ENCODE results near the gene ALKBH8.
"Not testable (repeated sequence)": the region's sequence is repeated elsewhere in the genome, so short reads cannot be mapped to it uniquely, and the experiment has no call there.

Gene ALKBH8

DNA sequence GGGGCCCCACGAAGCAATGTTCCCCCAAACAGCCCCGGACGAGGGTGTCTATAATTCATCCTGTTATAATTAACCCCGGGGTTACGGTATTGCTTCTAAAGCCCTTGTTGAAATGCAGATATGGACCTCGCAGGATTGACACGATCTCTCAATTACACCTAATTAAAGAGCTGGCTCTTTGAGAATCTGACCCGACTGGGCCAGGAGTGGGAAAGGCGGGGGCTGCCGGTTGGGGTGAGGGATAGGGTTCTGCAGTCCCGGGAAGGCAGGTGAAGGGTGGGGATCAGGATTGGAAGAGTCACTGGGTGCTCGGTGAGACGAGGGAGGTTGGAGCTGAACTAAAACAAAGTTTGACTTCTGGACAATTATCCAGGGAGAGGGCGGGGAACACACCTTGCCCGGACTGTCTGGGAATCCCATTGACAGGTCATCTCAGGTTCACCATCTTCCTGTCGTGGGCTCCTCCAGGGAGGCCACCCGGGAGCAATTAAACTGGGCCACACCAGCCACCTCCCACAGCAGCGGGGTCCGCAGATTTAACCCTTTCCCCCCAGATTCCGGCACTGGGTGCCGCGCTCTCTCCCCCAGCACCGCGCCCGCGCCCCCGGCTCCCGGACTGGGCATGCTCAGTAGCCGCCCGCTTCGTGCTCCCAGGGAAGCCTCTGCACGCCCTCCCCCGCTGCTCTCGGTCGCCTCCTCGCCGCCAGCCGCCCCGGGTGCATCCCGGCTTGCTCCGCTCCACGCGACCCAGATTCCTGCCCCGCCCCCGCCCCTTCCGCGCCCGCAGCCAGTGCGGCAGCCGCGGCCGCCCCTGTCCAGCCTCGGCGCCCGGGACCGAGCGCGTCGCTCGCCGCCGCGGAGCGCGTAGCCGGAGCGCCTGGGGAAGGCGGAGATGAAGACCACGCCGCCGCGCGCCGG lies 25.2 kb upstream of the ALKBH8 start, which contains the start of gene ELMOD1:
TSS of gene ELMOD1 (plus strand) at position 688 of the 918 bp plus-strand sequence. CDS start 27,043 bp downstream, outside the sequence.
- Mint-ChIP-seq H3K4me1 (ENCODE audit: low read depth) (peaks cover 28% of the 10 kb centered on the region), H3K9me3 (peaks cover 3% of the 10 kb centered on the region), H3K27ac (peak within 1 kb of the TSS; percentile 44), H3K36me3 (ENCODE audit: low read depth) (no peaks in the 10 kb centered on the region), H3K4me3 (peak within 1 kb of the TSS; percentile 81), H3K27me3 (peaks cover 93% of the 10 kb centered on the region)
- DNase-seq: peak; percentile 40

DNA sequence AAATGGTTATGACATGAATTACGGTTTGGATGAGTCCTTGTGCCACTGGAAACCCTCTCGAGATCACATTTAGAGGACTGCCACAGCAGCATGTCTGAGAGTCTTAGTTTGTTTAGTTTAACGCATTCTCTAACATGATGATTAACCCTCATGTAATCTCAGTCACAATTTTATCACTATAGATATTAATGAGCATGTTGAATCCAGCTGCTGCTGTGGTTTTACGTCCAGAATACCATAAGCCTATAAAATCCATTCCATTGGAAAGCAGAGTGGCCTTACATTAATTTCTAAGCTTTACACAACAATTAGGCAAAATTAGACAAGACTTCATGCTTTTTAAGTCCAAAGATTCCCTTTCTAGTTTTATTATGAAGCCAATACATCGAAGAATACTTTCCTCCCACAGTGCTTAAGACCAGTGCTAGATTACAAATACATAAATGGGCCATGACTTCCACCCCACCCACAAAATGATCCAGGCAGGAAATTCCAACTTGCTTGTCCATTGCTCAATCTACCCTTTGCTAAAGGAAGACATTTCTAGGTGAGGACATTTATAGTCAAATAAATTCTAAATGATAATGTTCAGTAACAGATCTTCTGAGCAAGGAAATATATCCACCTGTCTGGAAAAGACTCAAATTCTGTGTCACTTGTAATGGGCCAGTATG lies 21.9 kb upstream of the ALKBH8 start:
- no peak for DNase-seq
- no peaks in the 10 kb centered on the region for H3K36me3 Mint-ChIP-seq (ENCODE audit: low read depth)
- no peak overlapping the region for H3K4me3 Mint-ChIP-seq
- peaks cover 3% of the 10 kb centered on the region for H3K9me3 Mint-ChIP-seq
- H3K27ac Mint-ChIP-seq: no peak overlapping the region
- peaks cover 24% of the 10 kb centered on the region for H3K4me1 Mint-ChIP-seq (ENCODE audit: low read depth)
- H3K27me3 Mint-ChIP-seq: peaks cover 79% of the 10 kb centered on the region

GRCh38 chr11:107583629-107584195 lies 18.2 kb upstream of the ALKBH8 start:
- H3K4me3 Mint-ChIP-seq: no peak overlapping the region
- DNase-seq: no peak
- peaks cover 4% of the 10 kb centered on the region for H3K9me3 Mint-ChIP-seq
- H3K27ac Mint-ChIP-seq: no peak overlapping the region
- H3K27me3 Mint-ChIP-seq: peaks cover 53% of the 10 kb centered on the region
- H3K4me1 Mint-ChIP-seq (ENCODE audit: low read depth): peaks cover 3% of the 10 kb centered on the region
- H3K36me3 Mint-ChIP-seq (ENCODE audit: low read depth): no peaks in the 10 kb centered on the region

DNA sequence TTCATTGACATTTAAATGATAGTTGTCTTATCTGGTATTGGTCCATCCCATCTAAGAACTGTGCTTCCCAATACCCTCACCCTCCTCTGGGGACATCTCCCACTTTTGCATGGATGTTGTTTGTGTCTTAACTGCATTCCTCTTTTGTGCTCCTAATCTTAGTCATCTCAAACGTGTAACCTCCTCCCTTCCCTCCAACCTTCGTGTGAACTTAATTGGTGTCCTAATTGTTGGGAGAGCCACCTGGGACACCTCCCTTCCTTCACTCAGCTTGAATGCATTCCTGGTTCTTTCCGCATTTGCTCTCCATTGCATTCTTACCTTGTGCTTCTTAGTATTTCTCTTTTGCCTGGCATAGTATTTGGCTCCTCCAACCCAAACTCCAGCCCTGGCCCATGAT lies 15.6 kb upstream of the ALKBH8 start:
- H3K27ac Mint-ChIP-seq: no peak overlapping the region
- peaks cover 4% of the 10 kb centered on the region for H3K9me3 Mint-ChIP-seq
- H3K4me1 Mint-ChIP-seq (ENCODE audit: low read depth): peaks cover 3% of the 10 kb centered on the region
- H3K27me3 Mint-ChIP-seq: peaks cover 27% of the 10 kb centered on the region
- no peak for DNase-seq
- no peaks in the 10 kb centered on the region for H3K36me3 Mint-ChIP-seq (ENCODE audit: low read depth)
- no peak overlapping the region for H3K4me3 Mint-ChIP-seq

- not testable (repeated sequence) for H3K4me3 Mint-ChIP-seq; H3K27ac Mint-ChIP-seq; H3K36me3 Mint-ChIP-seq (ENCODE audit: low read depth); H3K4me1 Mint-ChIP-seq (ENCODE audit: low read depth); DNase-seq; H3K9me3 Mint-ChIP-seq
- peaks cover 18% of the 10 kb centered on the region for H3K27me3 Mint-ChIP-seq
Observed at GRCh38 chr11:107579169-107579568, 13.6 kb upstream of the ALKBH8 start.

GRCh38 chr11:107577346-107577711 lies 11.8 kb upstream of the ALKBH8 start:
- H3K27ac Mint-ChIP-seq: no peak overlapping the region
- no peaks in the 10 kb centered on the region for H3K36me3 Mint-ChIP-seq (ENCODE audit: low read depth)
- peaks cover 4% of the 10 kb centered on the region for H3K9me3 Mint-ChIP-seq
- H3K4me3 Mint-ChIP-seq: no peak overlapping the region
- no peaks in the 10 kb centered on the region for H3K4me1 Mint-ChIP-seq (ENCODE audit: low read depth)
- no peak for DNase-seq
- H3K27me3 Mint-ChIP-seq: peaks cover 10% of the 10 kb centered on the region

- H3K36me3 Mint-ChIP-seq (ENCODE audit: low read depth); H3K4me3 Mint-ChIP-seq; H3K27ac Mint-ChIP-seq; H3K9me3 Mint-ChIP-seq; H3K27me3 Mint-ChIP-seq; H3K4me1 Mint-ChIP-seq (ENCODE audit: low read depth): not testable (repeated sequence)
- DNase-seq: peak; percentile 62
Observed at GRCh38 chr11:107576497-107577345, 11.2 kb upstream of the ALKBH8 start.

DNA sequence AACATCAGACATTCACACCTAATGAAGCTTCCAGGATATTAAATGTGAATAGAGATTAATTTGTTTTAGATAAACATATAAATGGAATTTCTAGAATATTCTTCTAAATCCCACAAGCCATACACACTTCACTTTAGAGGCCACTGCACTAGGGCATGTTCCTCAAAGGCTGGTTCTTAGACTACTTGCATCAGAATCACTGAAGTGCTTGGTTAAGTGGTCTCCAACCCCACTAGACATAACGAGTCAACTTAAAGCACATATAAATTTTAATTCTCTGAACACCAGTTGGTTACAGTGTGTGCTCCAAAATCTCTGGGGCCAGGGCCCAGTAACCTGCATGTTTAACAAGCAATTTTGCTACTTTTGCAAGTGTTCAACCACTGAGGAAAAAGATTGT lies 7.9 kb upstream of the ALKBH8 start:
- no peaks in the 10 kb centered on the region for H3K9me3 Mint-ChIP-seq
- no peaks in the 10 kb centered on the region for H3K36me3 Mint-ChIP-seq (ENCODE audit: low read depth)
- no peak for DNase-seq
- H3K27ac Mint-ChIP-seq: no peak overlapping the region
- no peak overlapping the region for H3K4me3 Mint-ChIP-seq
- peaks cover 2% of the 10 kb centered on the region for H3K27me3 Mint-ChIP-seq
- H3K4me1 Mint-ChIP-seq (ENCODE audit: low read depth): no peaks in the 10 kb centered on the region

DNA sequence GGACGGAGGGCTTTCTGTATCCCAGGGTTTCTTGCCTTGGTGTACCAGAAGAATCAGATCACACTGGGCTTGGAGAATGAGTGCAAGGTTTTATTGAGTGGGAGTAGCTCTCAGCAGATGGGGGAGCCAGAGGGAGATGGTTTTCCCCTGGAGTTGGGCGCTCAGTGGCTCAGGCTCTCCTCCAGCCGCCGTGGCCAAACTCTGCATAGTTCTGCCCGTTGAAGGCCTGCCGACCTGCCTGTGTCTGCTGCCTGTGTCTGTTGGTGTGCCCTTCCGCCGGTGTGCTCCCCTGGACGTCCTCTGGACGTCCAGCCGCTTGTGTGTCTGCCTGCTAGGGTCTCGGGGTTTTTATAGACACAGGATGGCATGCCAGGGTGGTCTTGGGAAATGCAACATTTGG lies 4.5 kb upstream of the ALKBH8 start:
- H3K27ac Mint-ChIP-seq: no peak overlapping the region
- H3K4me1 Mint-ChIP-seq (ENCODE audit: low read depth): peaks cover 22% of the 10 kb centered on the region
- no peaks in the 10 kb centered on the region for H3K9me3 Mint-ChIP-seq

GRCh38 chr11:107567739-107568335 lies 2.3 kb upstream of the ALKBH8 start:
- Mint-ChIP-seq H3K4me3 (no peak overlapping the region), H3K27me3 (no peaks in the 10 kb centered on the region), H3K4me1 (ENCODE audit: low read depth) (peaks cover 41% of the 10 kb centered on the region), H3K9me3 (no peaks in the 10 kb centered on the region), H3K27ac (no peak overlapping the region), H3K36me3 (ENCODE audit: low read depth) (peaks cover 11% of the 10 kb centered on the region)
- no peak for DNase-seq

More for the DNA sequence above, 4.5 kb upstream of the ALKBH8 start:
- Mint-ChIP-seq H3K36me3 (ENCODE audit: low read depth) (peaks cover 8% of the 10 kb centered on the region), H3K4me3 (no peak overlapping the region), H3K27me3 (no peaks in the 10 kb centered on the region)
- DNase-seq: no peak

GRCh38 chr11:107566569-107566968 lies 1.0 kb upstream of the ALKBH8 start:
- no peaks in the 10 kb centered on the region for H3K27me3 Mint-ChIP-seq

DNA sequence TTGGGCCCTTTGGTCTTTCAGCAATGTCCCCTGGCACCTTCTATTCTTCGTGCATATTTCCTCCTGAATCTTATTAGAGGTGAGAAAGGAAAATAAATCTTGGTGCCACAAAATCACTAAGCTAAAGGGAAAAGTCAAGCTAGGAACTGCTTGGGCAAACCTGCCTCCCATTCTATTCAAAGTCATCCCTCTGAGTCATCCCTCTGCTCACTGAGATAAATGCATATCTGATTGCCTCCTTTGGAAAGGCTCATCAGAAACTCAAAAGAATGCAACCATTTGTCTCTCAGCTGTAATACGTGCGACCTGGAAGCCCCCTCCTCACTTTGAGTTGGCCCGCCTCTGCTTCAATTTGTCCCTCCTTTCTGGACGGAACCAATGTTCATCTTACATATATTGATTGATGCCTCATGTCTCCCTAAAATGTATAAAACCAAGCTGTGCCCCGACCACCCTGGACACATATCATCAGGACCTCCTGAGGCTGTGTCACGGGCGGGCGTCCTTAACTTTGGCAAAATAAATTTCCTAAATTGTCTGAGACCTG lies 493 bp upstream of the ALKBH8 start:
- Mint-ChIP-seq H3K36me3 (ENCODE audit: low read depth) (peaks cover 21% of the 10 kb centered on the region), H3K27ac (peak overlapping the region; percentile 97), H3K4me3 (peak overlapping the region; percentile 94), H3K4me1 (ENCODE audit: low read depth) (peaks cover 60% of the 10 kb centered on the region)
- H3K9me3 Mint-ChIP-seq, H3K27me3 Mint-ChIP-seq, DNase-seq: not testable (repeated sequence)

More at GRCh38 chr11:107566569-107566968, 1.0 kb upstream of the ALKBH8 start:
- H3K4me1 Mint-ChIP-seq (ENCODE audit: low read depth): peaks cover 54% of the 10 kb centered on the region
- peak overlapping the region; percentile 97 for H3K27ac Mint-ChIP-seq
- no peaks in the 10 kb centered on the region for H3K9me3 Mint-ChIP-seq
- peak overlapping the region; percentile 94 for H3K4me3 Mint-ChIP-seq
- DNase-seq: no peak
- H3K36me3 Mint-ChIP-seq (ENCODE audit: low read depth): peaks cover 19% of the 10 kb centered on the region

DNA sequence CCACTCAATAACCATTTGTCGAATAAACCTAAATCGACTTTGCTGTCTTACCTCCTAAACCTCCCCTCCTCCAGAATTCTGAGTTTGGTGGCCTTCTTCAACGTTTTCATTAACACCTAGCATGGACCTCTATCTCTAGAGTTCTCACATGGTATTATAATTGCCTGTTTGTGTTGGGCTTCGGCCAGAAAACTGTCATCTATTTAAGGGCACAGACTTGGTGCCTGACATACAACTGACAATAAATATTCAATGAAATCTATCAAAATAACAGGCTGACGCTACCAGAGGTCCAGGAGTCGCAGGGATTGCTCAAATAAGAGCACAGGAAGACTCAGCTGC lies 687 bp downstream of the ALKBH8 start:
- no peak for DNase-seq
- Mint-ChIP-seq H3K9me3 (no peaks in the 10 kb centered on the region), H3K4me1 (ENCODE audit: low read depth) (peaks cover 66% of the 10 kb centered on the region), H3K27me3 (no peaks in the 10 kb centered on the region), H3K27ac (peak overlapping the region; percentile 97), H3K4me3 (peak overlapping the region; percentile 94), H3K36me3 (ENCODE audit: low read depth) (peaks cover 30% of the 10 kb centered on the region)

All from activated T-cell treated with anti-CD3 and anti-CD28 coated beads, Interleukin-2, amount 50 U/mL, for 24 hours (primary cell).